Measurements from ENCODE around the gene KY.

The KY gene

GRCh38 chr3:134645515-134645914, 5.3 kb downstream of the KY start:
- in situ Hi-C loops (cut with MboI; ENCODE audit: low sequenced_read_pairs), result no loop called here

- in situ Hi-C loops (cut with MboI; ENCODE audit: low sequenced_read_pairs), result no loop called here
Measured at GRCh38 chr3:134644731-134645514, 5.9 kb downstream of the KY start.

- in situ Hi-C loops (cut with MboI; ENCODE audit: low sequenced_read_pairs), result no loop called here
Measured at GRCh38 chr3:134643150-134643675, 7.6 kb downstream of the KY start.

- in situ Hi-C loops (cut with MboI; ENCODE audit: low sequenced_read_pairs), result no loop called here
Measured at GRCh38 chr3:134642445-134643149, 8.2 kb downstream of the KY start.

- in situ Hi-C loops (cut with MboI; ENCODE audit: low sequenced_read_pairs), result no loop called here
Measured at GRCh38 chr3:134641671-134642300, 9.0 kb downstream of the KY start.

GRCh38 chr3:134640872-134641470, 9.9 kb downstream of the KY start:
- in situ Hi-C loops (cut with MboI; ENCODE audit: low sequenced_read_pairs), result no loop called here

- in situ Hi-C loops (cut with MboI; ENCODE audit: low sequenced_read_pairs), result no loop called here
Measured at GRCh38 chr3:134640378-134640777, 10.4 kb downstream of the KY start.

- in situ Hi-C loops (cut with MboI; ENCODE audit: low sequenced_read_pairs), result no loop called here
Measured at GRCh38 chr3:134638385-134639030, 12.3 kb downstream of the KY start.

- in situ Hi-C loops (cut with MboI; ENCODE audit: low sequenced_read_pairs), result no loop called here
Measured at GRCh38 chr3:134636406-134636805, 14.4 kb downstream of the KY start.

- in situ Hi-C loops (cut with MboI; ENCODE audit: low sequenced_read_pairs), result no loop called here
Measured at GRCh38 chr3:134630506-134630905, 20.3 kb downstream of the KY start.

- in situ Hi-C loops (cut with MboI; ENCODE audit: low sequenced_read_pairs), result no loop called here
Measured at GRCh38 chr3:134628884-134629283, 21.9 kb downstream of the KY start.

GRCh38 chr3:134627831-134628230, 23.0 kb downstream of the KY start:
- in situ Hi-C loops (cut with MboI; ENCODE audit: low sequenced_read_pairs), result no loop called here

- in situ Hi-C loops (cut with MboI; ENCODE audit: low sequenced_read_pairs), result no loop called here
Measured at GRCh38 chr3:134625885-134626741, 24.7 kb downstream of the KY start.

- in situ Hi-C loops (cut with MboI; ENCODE audit: low sequenced_read_pairs), result no loop called here
Measured at GRCh38 chr3:134625462-134625861, 25.4 kb downstream of the KY start.

GRCh38 chr3:134624537-134625287, 26.1 kb downstream of the KY start:
- in situ Hi-C loops (cut with MboI; ENCODE audit: low sequenced_read_pairs), result no loop called here

- in situ Hi-C loops (cut with MboI; ENCODE audit: low sequenced_read_pairs), result no loop called here
Measured at GRCh38 chr3:134623615-134624245, 27.1 kb downstream of the KY start.

GRCh38 chr3:134622806-134623365, 27.9 kb downstream of the KY start:
- in situ Hi-C loops (cut with MboI; ENCODE audit: low sequenced_read_pairs), result no loop called here

GRCh38 chr3:134621854-134622253, 29.0 kb downstream of the KY start:
- in situ Hi-C loops (cut with MboI; ENCODE audit: low sequenced_read_pairs), result no loop called here

Measured in HL-60/S4 (cell line).